GM18505 (cell line): Measurements from ENCODE around the gene TAF3.

Experiments
- ATAC-seq: cut with Tn5 transposase; IDR thresholded peaks from one replicate; pipeline ENCODE4 v1.9.1; 2021; ENCODE audit not compliant: unreplicated experiment
- POLR2A ChIP-seq: IDR thresholded peaks from 4 replicates; pipeline ENCODE4 v1.6.1; 2011; ENCODE audit warnings: borderline replicate concordance; ENCODE audit not compliant: insufficient read depth, insufficient read length; ENCODE audit errors: extremely low read depth

The TAF3 gene

GRCh38 chr10:8044908-8045725 lies 226.8 kb downstream of the TAF3 start:
- ATAC-seq, result no peak
- TF ChIP-seq POLR2A, result no peak

- no peak for TF ChIP-seq POLR2A
- ATAC-seq, result no peak
Observed at GRCh38 chr10:8045726-8046494, 227.6 kb downstream of the TAF3 start.

GRCh38 chr10:8047452-8048280 lies 229.4 kb downstream of the TAF3 start:
- ATAC-seq, result no peak
- TF ChIP-seq POLR2A, result no peak

GRCh38 chr10:8048281-8049008 lies 230.1 kb downstream of the TAF3 start:
- TF ChIP-seq POLR2A, result no peak
- ATAC-seq, result no peak

GRCh38 chr10:8049045-8049864 lies 230.9 kb downstream of the TAF3 start:
- no peak for ATAC-seq
- no peak for TF ChIP-seq POLR2A

GRCh38 chr10:8049865-8050555 lies 231.7 kb downstream of the TAF3 start:
- ATAC-seq, result no peak
- no peak for TF ChIP-seq POLR2A

- no peak for TF ChIP-seq POLR2A
- no peak for ATAC-seq
Observed at GRCh38 chr10:8050556-8051108, 232.3 kb downstream of the TAF3 start.

- no peak for TF ChIP-seq POLR2A
- no peak for ATAC-seq
Observed at GRCh38 chr10:8051109-8051821, 233.0 kb downstream of the TAF3 start.

GRCh38 chr10:8051851-8052257 lies 233.5 kb downstream of the TAF3 start:
- no peak for ATAC-seq
- TF ChIP-seq POLR2A, result no peak

- TF ChIP-seq POLR2A, result no peak
- no peak for ATAC-seq
Observed at GRCh38 chr10:8052341-8052955, 234.1 kb downstream of the TAF3 start.
